GM19023 (cell line): Measurements from ENCODE around the gene CHRM5.
"Not testable (repeated sequence)": the region's sequence is repeated elsewhere in the genome, so short reads cannot be mapped to it uniquely, and the experiment has no call there.

ENCODE experiments used
- ATAC-seq: cut with Tn5 transposase; IDR thresholded peaks from one replicate; pipeline ENCODE4 v1.9.1; 2021; ENCODE audit warnings: mild to moderate bottlenecking, moderate library complexity; ENCODE audit not compliant: unreplicated experiment

CHRM5 gene

GRCh38 chr15:34038023-34038870, 70.0 kb downstream of the CHRM5 start:
- peak; percentile 74 for ATAC-seq

GRCh38 chr15:34038871-34039789, 70.8 kb downstream of the CHRM5 start, which contains the start of gene AVEN:
Gene AVEN, minus strand, starts transcription at chr15:34039204. Its CDS starts 158 bp downstream, at chr15:34039046.
- ATAC-seq = peak; percentile 60

GRCh38 chr15:34039790-34040113, 71.5 kb downstream of the CHRM5 start:
- ATAC-seq = peak; percentile 3

- no peak for ATAC-seq
These were observed 75.1 kb downstream of the CHRM5 start for GRCh38 chr15:34043391-34043790.

GRCh38 chr15:34043813-34044212, 75.5 kb downstream of the CHRM5 start:
- no peak for ATAC-seq

GRCh38 chr15:34046471-34047145, 78.3 kb downstream of the CHRM5 start:
- no peak for ATAC-seq

GRCh38 chr15:34047893-34048775, 79.8 kb downstream of the CHRM5 start:
- no peak for ATAC-seq

GRCh38 chr15:34049112-34049511, 80.8 kb downstream of the CHRM5 start:
- no peak for ATAC-seq

GRCh38 chr15:34050385-34050784, 82.1 kb downstream of the CHRM5 start:
- ATAC-seq = not testable (repeated sequence)

- no peak for ATAC-seq
These were observed 85.9 kb downstream of the CHRM5 start for GRCh38 chr15:34054081-34054707.

GRCh38 chr15:34055868-34056595, 87.7 kb downstream of the CHRM5 start:
- no peak for ATAC-seq

GRCh38 chr15:34056911-34057310, 88.6 kb downstream of the CHRM5 start:
- ATAC-seq = no peak

GRCh38 chr15:34059476-34059875, 91.2 kb downstream of the CHRM5 start:
- no peak for ATAC-seq

GRCh38 chr15:34059946-34060345, 91.6 kb downstream of the CHRM5 start:
- ATAC-seq = no peak

GRCh38 chr15:34064438-34064837, 96.1 kb downstream of the CHRM5 start:
- ATAC-seq = no peak

GRCh38 chr15:34065261-34065660, 97.0 kb downstream of the CHRM5 start:
- ATAC-seq = no peak

GRCh38 chr15:34065941-34066340, 97.6 kb downstream of the CHRM5 start:
- ATAC-seq = no peak

GRCh38 chr15:34070003-34070402, 101.7 kb downstream of the CHRM5 start:
- no peak for ATAC-seq

GRCh38 chr15:34076785-34077184, 108.5 kb downstream of the CHRM5 start:
- no peak for ATAC-seq
